Body of pancreas (tissue), 4 donors: ENCODE results near the gene MAB21L4.

ENCODE experiments used
- POLR2A ChIP-seq, 3 donors: fragments of 450-650 bp; IDR thresholded peaks; one replicate each; pipeline ENCODE4 v1.6.1; 2016; ENCODE audit warnings: antibody characterized with exemption in 3 of 3, mild to moderate bottlenecking in 2 of 3
- TF ChIP-seq, protein P1 (sequence below), 7 experiments: fragments of 450-650 bp in 4 of 7; fragments of 200-600 bp in 3 of 7; sonication (generic) in 3 of 7; IDR thresholded peaks; one replicate each; pipeline ENCODE4 v1.5.1; 2016 to 2019; ENCODE audit warnings: antibody characterized with exemption in 7 of 7

DNA sequence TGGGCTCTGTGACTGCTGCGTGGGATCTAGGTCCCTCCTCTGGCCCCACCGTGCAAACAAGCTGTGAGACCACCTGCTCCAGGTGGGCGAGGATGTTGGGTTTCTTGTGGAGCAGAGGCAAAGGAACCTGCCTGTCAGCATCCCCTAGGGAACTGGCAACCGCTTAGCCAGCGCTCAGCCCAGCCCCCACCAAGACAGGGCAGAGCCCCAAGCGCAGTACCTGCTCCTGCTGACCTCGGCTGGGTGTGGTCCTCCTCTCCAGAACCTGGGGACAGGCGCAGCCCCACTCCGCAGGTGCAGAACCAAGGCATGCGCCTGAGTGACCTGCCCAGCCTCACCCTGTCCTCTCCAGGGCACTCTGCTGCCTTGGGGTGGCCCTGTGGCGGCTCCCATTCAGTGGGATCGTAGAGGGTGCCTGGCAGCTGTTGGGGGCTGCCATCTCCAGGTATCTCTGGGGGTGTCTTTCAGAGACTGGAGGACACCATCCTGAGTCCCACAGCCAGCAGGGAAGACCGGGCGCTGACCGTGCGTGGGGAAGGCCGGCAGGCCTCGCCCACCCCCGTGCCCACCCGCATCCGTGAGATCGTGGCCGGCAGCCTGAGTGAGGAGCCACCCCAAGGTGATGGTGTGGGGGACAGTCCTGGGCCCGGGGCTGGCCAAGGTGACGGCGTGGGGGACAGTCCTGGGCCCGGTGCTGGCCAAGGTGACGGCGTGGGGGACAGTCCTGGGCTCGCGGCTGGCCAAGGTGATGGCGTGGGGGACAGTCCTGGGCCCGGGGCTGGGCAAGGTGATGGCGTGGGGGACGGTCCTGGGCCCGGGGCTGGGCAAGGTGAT is 22.5 kb upstream of the MAB21L4 start:
- TF ChIP-seq, protein P1, sequence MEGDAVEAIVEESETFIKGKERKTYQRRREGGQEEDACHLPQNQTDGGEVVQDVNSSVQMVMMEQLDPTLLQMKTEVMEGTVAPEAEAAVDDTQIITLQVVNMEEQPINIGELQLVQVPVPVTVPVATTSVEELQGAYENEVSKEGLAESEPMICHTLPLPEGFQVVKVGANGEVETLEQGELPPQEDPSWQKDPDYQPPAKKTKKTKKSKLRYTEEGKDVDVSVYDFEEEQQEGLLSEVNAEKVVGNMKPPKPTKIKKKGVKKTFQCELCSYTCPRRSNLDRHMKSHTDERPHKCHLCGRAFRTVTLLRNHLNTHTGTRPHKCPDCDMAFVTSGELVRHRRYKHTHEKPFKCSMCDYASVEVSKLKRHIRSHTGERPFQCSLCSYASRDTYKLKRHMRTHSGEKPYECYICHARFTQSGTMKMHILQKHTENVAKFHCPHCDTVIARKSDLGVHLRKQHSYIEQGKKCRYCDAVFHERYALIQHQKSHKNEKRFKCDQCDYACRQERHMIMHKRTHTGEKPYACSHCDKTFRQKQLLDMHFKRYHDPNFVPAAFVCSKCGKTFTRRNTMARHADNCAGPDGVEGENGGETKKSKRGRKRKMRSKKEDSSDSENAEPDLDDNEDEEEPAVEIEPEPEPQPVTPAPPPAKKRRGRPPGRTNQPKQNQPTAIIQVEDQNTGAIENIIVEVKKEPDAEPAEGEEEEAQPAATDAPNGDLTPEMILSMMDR (IDR thresholded peaks at IDR 0.05) = no peak
- TF ChIP-seq POLR2A (IDR thresholded peaks at IDR 0.05) = no peak
